ENCODE measurements around the gene RPN2. TPM values are rescaled to one million over a fixed set of nuclear protein-coding genes. Genes with fewer than 3 reads are reported as not detected.

RPN2 gene
- total and polyA plus RNA-seq, 10 of the 15 experiments (the other 5 are each of a cell fraction or from before 2014, with no cell fraction given) = 148 to 365 (median 228) TPM

- TF ChIP-seq E2F4 (IDR thresholded peaks at IDR 0.05; ENCODE audit: low read depth, low read length) = no peak
Measured at GRCh38 chr20:37154684-37155298, 24.3 kb upstream of the RPN2 start (continued).

- BruUV-seq (replicated peaks) = no TSS peak
- in situ Hi-C loops (cut with MboI) = no loop called here
- no peak for TF ChIP-seq SUZ12 (IDR thresholded peaks at IDR 0.05; ENCODE audit: unreplicated experiment)
- TF ChIP-seq ZNF592 (IDR thresholded peaks at IDR 0.05) = no peak
- TF ChIP-seq RAD21 (IDR thresholded peaks at IDR 0.05; ENCODE audit: insufficient read depth, low read depth, low read length) = no peak
- no peak for TF ChIP-seq POLR2AphosphoS2 (IDR thresholded peaks at IDR 0.05; ENCODE audit: low read depth, low read length)
- TF ChIP-seq IRF3 (IDR thresholded peaks at IDR 0.05) = no peak
- no peak for TF ChIP-seq LARP7 (IDR thresholded peaks at IDR 0.05)
- TF ChIP-seq RAD51 (IDR thresholded peaks at IDR 0.05) = no peak
- no peak for TF ChIP-seq SREBF1 (IDR thresholded peaks at IDR 0.05; ENCODE audit: low read length)
- no peak for TF ChIP-seq IKZF1 (conservative IDR thresholded peaks at IDR 0.05)
- no peak for TF ChIP-seq DPF2 (IDR thresholded peaks at IDR 0.05)
- no peak for TF ChIP-seq IKZF2 (IDR thresholded peaks at IDR 0.05)
- TF ChIP-seq SMAD5 (IDR thresholded peaks at IDR 0.05; ENCODE audit: low read depth) = no peak
- no peak for TF ChIP-seq ELK1 (IDR thresholded peaks at IDR 0.05; ENCODE audit: low read depth, low read length)
Measured at GRCh38 chr20:37155987-37156386, 23.1 kb upstream of the RPN2 start.

More at GRCh38 chr20:37155987-37156386, 23.1 kb upstream of the RPN2 start:
- no peaks in the 10 kb centered on the region for H3K79me2 ChIP-seq (ENCODE audit: control insufficient read depth, insufficient read depth, low read length)
- no peaks in the 10 kb centered on the region for H3K9me3 ChIP-seq (replicated peaks; ENCODE audit: control insufficient read depth, insufficient read depth, low read length)
- WGBS (ENCODE audit: insufficient coverage, insufficient replicate concordance, low lambda C conversion rate, missing lambda C conversion rate) = 78% methylated on average over 9 of the region's 9 CpGs
- ChIA-PET POLR2A (no interaction called here), RAD21 (ENCODE audit: unreplicated experiment) (interaction anchor here (1.1 kb wide), 1 partner anchor 19 kb away, joined by 3 read pairs; no protein-coding TSS in a partner anchor), CTCF (interaction anchor here (0.5 to 2.0 kb wide), 5 partner anchors 10 to 681 kb away, joined by 3 to 10 read pairs (median 5); partner anchors contain the start of genes MROH8 and RPN2), SMC1A (ENCODE audit: uncharacterized antibody, unreplicated experiment) (interaction anchor here (0.9 kb wide), 1 partner anchor 26 kb away, joined by 3 read pairs; no protein-coding TSS in a partner anchor)
- H3K4me1 ChIP-seq (ENCODE audit: control insufficient read depth, insufficient read depth, low read length) = no peaks in the 10 kb centered on the region
- no peak overlapping the region for H2AFZ ChIP-seq (ENCODE audit: control insufficient read depth, low read depth, low read length)
- H3K36me3 ChIP-seq (ENCODE audit: control insufficient read depth in 2 of 2, insufficient read depth in 2 of 2, low read length in 1 of 2) = no peaks in the 10 kb centered on the region
- no peaks in the 10 kb centered on the region for H3K27me3 ChIP-seq (replicated peaks in 1 of 2; ENCODE audit: control insufficient read depth in 2 of 2, insufficient read depth in 2 of 2, low read length in 1 of 2)
- H3K27ac ChIP-seq (ENCODE audit: control insufficient read depth, insufficient read depth) = no peak overlapping the region
- no peaks in the 10 kb centered on the region for H4K20me1 ChIP-seq (ENCODE audit: control insufficient read depth, insufficient read depth)
- DNase-seq (ENCODE audit: low read depth, low spot score) (no peak), ATAC-seq (no peak), FAIRE-seq (no peak)
- H3K9ac ChIP-seq (ENCODE audit: control insufficient read depth, insufficient read depth, low read length) = no peak overlapping the region
- intact Hi-C loops (cut with micrococcal nuclease; ENCODE audit: unreplicated experiment) = no loop called here
- no peak overlapping the region for H3K4me3 ChIP-seq
- H3K4me2 ChIP-seq (ENCODE audit: control insufficient read depth, insufficient read depth) = no peak overlapping the region
